DOHH2 (cell line): ENCODE measurements around the gene PATJ.

Experiments used
- EZH2phosphoT487 ChIP-seq: fragments of 200-600 bp; sonication (generic); IDR thresholded peaks from 2 replicates; pipeline ENCODE4 v1.6.1; 2017; ENCODE audit warnings: borderline replicate concordance, mild to moderate bottlenecking, antibody characterized with exemption, low read length, moderate library complexity, mixed read lengths
- TF ChIP-seq, protein P1 (sequence below): fragments of 200-600 bp; sonication (generic); IDR thresholded peaks from one replicate; pipeline ENCODE4 v1.5.1; 2014; ENCODE audit warnings: antibody characterized with exemption, mild to moderate bottlenecking, low read depth, low read length; ENCODE audit not compliant: poor library complexity, severe bottlenecking

DNA sequence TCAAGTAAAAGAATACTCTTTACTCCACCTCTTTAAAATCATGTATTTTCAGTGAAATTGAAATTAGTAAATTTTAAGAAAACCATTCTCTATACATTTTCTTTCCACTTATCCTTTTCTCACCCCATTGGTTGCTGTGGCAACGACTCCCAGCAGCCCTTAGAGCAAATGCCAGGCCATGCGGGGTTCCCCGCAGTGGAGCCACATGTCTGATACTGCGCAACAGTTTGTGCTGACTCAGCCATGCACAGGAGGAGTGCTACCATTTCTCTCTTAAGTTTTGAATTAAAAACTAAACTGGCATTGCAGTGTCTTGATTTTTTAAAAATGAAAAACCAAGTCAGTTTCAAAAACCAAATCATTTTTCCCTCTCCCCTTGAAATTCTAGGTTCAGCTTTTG lies 238.3 kb downstream of the PATJ start:
- TF ChIP-seq, protein P1, sequence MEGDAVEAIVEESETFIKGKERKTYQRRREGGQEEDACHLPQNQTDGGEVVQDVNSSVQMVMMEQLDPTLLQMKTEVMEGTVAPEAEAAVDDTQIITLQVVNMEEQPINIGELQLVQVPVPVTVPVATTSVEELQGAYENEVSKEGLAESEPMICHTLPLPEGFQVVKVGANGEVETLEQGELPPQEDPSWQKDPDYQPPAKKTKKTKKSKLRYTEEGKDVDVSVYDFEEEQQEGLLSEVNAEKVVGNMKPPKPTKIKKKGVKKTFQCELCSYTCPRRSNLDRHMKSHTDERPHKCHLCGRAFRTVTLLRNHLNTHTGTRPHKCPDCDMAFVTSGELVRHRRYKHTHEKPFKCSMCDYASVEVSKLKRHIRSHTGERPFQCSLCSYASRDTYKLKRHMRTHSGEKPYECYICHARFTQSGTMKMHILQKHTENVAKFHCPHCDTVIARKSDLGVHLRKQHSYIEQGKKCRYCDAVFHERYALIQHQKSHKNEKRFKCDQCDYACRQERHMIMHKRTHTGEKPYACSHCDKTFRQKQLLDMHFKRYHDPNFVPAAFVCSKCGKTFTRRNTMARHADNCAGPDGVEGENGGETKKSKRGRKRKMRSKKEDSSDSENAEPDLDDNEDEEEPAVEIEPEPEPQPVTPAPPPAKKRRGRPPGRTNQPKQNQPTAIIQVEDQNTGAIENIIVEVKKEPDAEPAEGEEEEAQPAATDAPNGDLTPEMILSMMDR: no peak
- no peak for TF ChIP-seq EZH2phosphoT487
